H9 (cell line): Measurements from ENCODE around the gene ASPRV1. TPM values are rescaled to one million over a fixed set of nuclear protein-coding genes. Genes with fewer than 3 reads are reported as not detected.

Source experiments
- DNase-seq: peaks from one replicate; pipeline ENCODE4 v3.0.0-alpha.2; 2017
- H2AFZ ChIP-seq: one replicate; pipeline ENCODE4 v1.6.1; 2013; ENCODE audit warnings: mild to moderate bottlenecking, low read length, control low read depth, moderate library complexity
- H2AK5ac ChIP-seq: 2 replicates; pipeline ENCODE4 v1.6.1; 2013; ENCODE audit warnings: low read length, control low read depth, mixed read lengths; ENCODE audit not compliant: insufficient read length
- H2BK120ac ChIP-seq: one replicate; pipeline ENCODE4 v1.6.1; 2013; ENCODE audit warnings: low read depth, mild to moderate bottlenecking, low read length, control low read depth, inconsistent platforms; ENCODE audit not compliant: poor library complexity, severe bottlenecking
- H2BK12ac ChIP-seq: 2 replicates; pipeline ENCODE4 v1.6.1; 2013; ENCODE audit warnings: low read length, control low read depth, mixed read lengths, low read depth; ENCODE audit not compliant: insufficient read length
- H2BK15ac ChIP-seq: 2 replicates; pipeline ENCODE4 v1.6.1; 2013; ENCODE audit warnings: low read depth, low read length, control low read depth
- H2BK20ac ChIP-seq: one replicate; pipeline ENCODE4 v1.6.1; 2013; ENCODE audit warnings: low read depth, mild to moderate bottlenecking, low read length, control low read depth, inconsistent platforms; ENCODE audit not compliant: poor library complexity, severe bottlenecking
- H2BK5ac ChIP-seq: 2 replicates; pipeline ENCODE4 v1.6.1; 2013; ENCODE audit warnings: low read length, control low read depth, mixed read lengths; ENCODE audit not compliant: insufficient read length
- H3K14ac ChIP-seq: 2 replicates; pipeline ENCODE4 v1.6.1; 2013; ENCODE audit warnings: low read length, control low read depth; ENCODE audit not compliant: insufficient read depth
- H3K18ac ChIP-seq: 2 replicates; pipeline ENCODE4 v1.6.1; 2013; ENCODE audit warnings: low read depth, mild to moderate bottlenecking, mixed read lengths, low read length, control low read depth; ENCODE audit not compliant: insufficient read length
- H3K23ac ChIP-seq: 2 replicates; pipeline ENCODE4 v1.6.1; 2013; ENCODE audit warnings: low read length, control low read depth, mixed read lengths, low read depth; ENCODE audit not compliant: insufficient read length
- H3K23me2 ChIP-seq: 2 replicates; pipeline ENCODE4 v1.6.1; 2013; ENCODE audit warnings: low read depth, mild to moderate bottlenecking, mixed read lengths, low read length, control low read depth; ENCODE audit not compliant: insufficient read length, poor library complexity, severe bottlenecking
- H3K27ac ChIP-seq: 2 replicates; pipeline ENCODE4 v1.5.1; 2013; ENCODE audit warnings: low read length, control low read depth, mixed read lengths, low read depth; ENCODE audit not compliant: insufficient read length
- H3K27me3 ChIP-seq: 2 replicates; pipeline ENCODE4 v1.6.1; 2013; ENCODE audit warnings: low read length, control low read depth, inconsistent platforms; ENCODE audit not compliant: insufficient read depth
- H3K4ac ChIP-seq: 2 replicates; pipeline ENCODE4 v1.6.1; 2013; ENCODE audit warnings: low read depth, mild to moderate bottlenecking, control low read depth, inconsistent platforms, low read length, moderate library complexity
- H3K4me1 ChIP-seq: 2 replicates; pipeline ENCODE4 v1.6.1; 2013; ENCODE audit warnings: low read length, control low read depth, inconsistent platforms; ENCODE audit not compliant: insufficient read depth
- H3K4me2 ChIP-seq: 2 replicates; pipeline ENCODE4 v1.6.1; 2013; ENCODE audit warnings: low read length, control low read depth, mixed read lengths; ENCODE audit not compliant: insufficient read length, insufficient read depth
- H3K56ac ChIP-seq: 2 replicates; pipeline ENCODE4 v1.6.1; 2013; ENCODE audit warnings: low read depth, mild to moderate bottlenecking, mixed read lengths, low read length, control low read depth; ENCODE audit not compliant: insufficient read length
- H3K79me1 ChIP-seq: 2 replicates; pipeline ENCODE4 v1.6.1; 2013; ENCODE audit warnings: low read depth, mild to moderate bottlenecking, moderate library complexity, low read length, control low read depth, inconsistent platforms; ENCODE audit not compliant: insufficient read depth, poor library complexity, severe bottlenecking
- H3K79me2 ChIP-seq: 2 replicates; pipeline ENCODE4 v1.6.1; 2013; ENCODE audit warnings: low read length, control low read depth, inconsistent platforms; ENCODE audit not compliant: insufficient read depth
- H3K9ac ChIP-seq: 2 replicates; pipeline ENCODE4 v1.6.1; 2013; ENCODE audit warnings: low read length, control low read depth, mixed read lengths; ENCODE audit not compliant: insufficient read length; ENCODE audit errors: extremely low read depth
- H3K9me3 ChIP-seq: one replicate; pipeline ENCODE4 v1.6.1; 2013; ENCODE audit warnings: low read depth, low read length, inconsistent platforms; ENCODE audit not compliant: control insufficient read depth
- H3T11ph ChIP-seq: one replicate; pipeline ENCODE4 v1.6.1; 2013; ENCODE audit warnings: mild to moderate bottlenecking, low read length, control low read depth, inconsistent platforms
- H4K20me1 ChIP-seq: one replicate; pipeline ENCODE4 v1.6.1; 2013; ENCODE audit not compliant: control insufficient read depth, insufficient read length, insufficient read depth
- H4K5ac ChIP-seq: 2 replicates; pipeline ENCODE4 v1.6.1; 2013; ENCODE audit warnings: low read depth, mild to moderate bottlenecking, mixed read lengths, low read length, control low read depth; ENCODE audit not compliant: insufficient read length
- H4K8ac ChIP-seq: replicated peaks from 2 replicates; pipeline ENCODE4 v1.6.1; 2013; ENCODE audit warnings: low read length, control low read depth, mixed read lengths, low read depth; ENCODE audit not compliant: insufficient read length
- H4K91ac ChIP-seq: 2 replicates; pipeline ENCODE4 v1.6.1; 2013; ENCODE audit warnings: low read depth, mild to moderate bottlenecking, moderate library complexity, mixed read lengths, low read length, control low read depth; ENCODE audit not compliant: insufficient read length
- H3K27ac Mint-ChIP-seq, 3 experiments: 2 replicates in 2 of 3; 3 replicates in 1 of 3; pipeline ENCODE4 v1.8.0; 2020 to 2021; ENCODE audit warnings: mixed read lengths in 3 of 3, mild to moderate bottlenecking in 1 of 3, moderate library complexity in 1 of 3
- H3K27me3 Mint-ChIP-seq: 2 replicates; pipeline ENCODE4 v1.8.0; 2021; ENCODE audit warnings: low read depth, mild to moderate bottlenecking, moderate library complexity, mixed read lengths
- H3K36me3 Mint-ChIP-seq, 3 experiments: 2 replicates in 2 of 3; 3 replicates in 1 of 3; pipeline ENCODE4 v1.8.0; 2020 to 2021; ENCODE audit warnings: low read depth in 3 of 3, mixed read lengths in 3 of 3; ENCODE audit not compliant: insufficient read depth in 1 of 3
- H3K4me1 Mint-ChIP-seq, 2 experiments: 2 replicates each; pipeline ENCODE4 v1.8.0; 2020; ENCODE audit warnings: mixed read lengths in 2 of 2
- H3K4me3 Mint-ChIP-seq, 2 experiments: 2 replicates in 1 of 2; 3 replicates in 1 of 2; pipeline ENCODE4 v1.8.0; 2020 to 2021; ENCODE audit warnings: mild to moderate bottlenecking in 2 of 2, mixed read lengths in 2 of 2, moderate library complexity in 1 of 2
- H3K9me3 Mint-ChIP-seq, 2 experiments: 2 replicates in 1 of 2; 3 replicates in 1 of 2; pipeline ENCODE4 v1.8.0; 2020; ENCODE audit warnings: mild to moderate bottlenecking in 2 of 2, mixed read lengths in 2 of 2, moderate library complexity in 1 of 2
- CTCF ChIP-seq: fragments of 200-600 bp; sonication (generic); conservative IDR thresholded peaks from 3 replicates; pipeline ENCODE4 v1.8.0; 2021; ENCODE audit warnings: antibody characterized with exemption, mild to moderate bottlenecking
- WGBS: extraction: QIAGEN DNeasy Blood & Tissue Kit; methylation state at CpG from one replicate; pipeline ENCODE4 v1.1.7; 2013; ENCODE audit warnings: missing lambda C conversion rate, low lambda C conversion rate, mixed read lengths; ENCODE audit not compliant: insufficient read length; ENCODE audit errors: extremely low coverage; 5-methylcytosine and 5-hydroxymethylcytosine counted together
- total RNA-seq: library from RNA; stranded (reverse); gene quantifications from 2 replicates; pipeline ENCODE4 v1.2.1, GENCODE V29; 2021

ASPRV1 gene
- total RNA-seq, 1 experiment from 2014 or later: 0.57 TPM

- Mint-ChIP-seq H3K27me3 (no peaks in the 10 kb centered on the region), H3K4me3 (no peak overlapping the region)
- H3K4me2 ChIP-seq: no peak overlapping the region
These were observed 28.9 kb downstream of the ASPRV1 start for GRCh38 chr2:69932596-69932922.

More at GRCh38 chr2:69932596-69932922, 28.9 kb downstream of the ASPRV1 start:
- no peak overlapping the region for H4K91ac ChIP-seq
- no peak overlapping the region for H3K4ac ChIP-seq
- H4K5ac ChIP-seq: no peak overlapping the region
- no peak overlapping the region for H3T11ph ChIP-seq
- no peak overlapping the region for H2BK12ac ChIP-seq
- no peak overlapping the region for H3K56ac ChIP-seq
- no peaks in the 10 kb centered on the region for H3K9me3 ChIP-seq
- H3K23ac ChIP-seq: no peak overlapping the region
- no peak overlapping the region for H2BK120ac ChIP-seq
- H2AK5ac ChIP-seq: no peak overlapping the region
- H2BK20ac ChIP-seq: no peak overlapping the region
- Mint-ChIP-seq H3K27ac (no peak overlapping the region), H3K9me3 (no peaks in the 10 kb centered on the region), H3K36me3 (peaks cover 0 to 10% (median 0%) of the 10 kb centered on the region in 3 experiments; a peak in 2 of 7 replicates), H3K4me1 (peaks cover 13 to 19% of the 10 kb centered on the region in 2 experiments)
- no peak overlapping the region for H4K8ac ChIP-seq
- no peaks in the 10 kb centered on the region for H4K20me1 ChIP-seq
- no peaks in the 10 kb centered on the region for H3K79me1 ChIP-seq
- no peak overlapping the region for H2BK5ac ChIP-seq
- no peak overlapping the region for H3K27ac ChIP-seq
- no peak overlapping the region for H3K9ac ChIP-seq
- no peak overlapping the region for H2AFZ ChIP-seq
- no peak for TF ChIP-seq CTCF
- DNase-seq: no peak
- H3K27me3 ChIP-seq: no peaks in the 10 kb centered on the region
- no peak overlapping the region for H3K18ac ChIP-seq
- no peak overlapping the region for H2BK15ac ChIP-seq
- no peaks in the 10 kb centered on the region for H3K79me2 ChIP-seq
- H3K4me1 ChIP-seq: no peaks in the 10 kb centered on the region
- no CpG with 5 or more reads among the region's 1 CpG for WGBS
- no peak overlapping the region for H3K14ac ChIP-seq
- H3K23me2 ChIP-seq: no peaks in the 10 kb centered on the region
